DMS79 treated with DMSO at 0.1 percent for 48 hours (cell line): Measurements from ENCODE around the gene ALKBH6.
A peak's percentile ranks its signal among the peaks of the same experiment; 100 is the strongest.
"Not testable (repeated sequence)": the region's sequence is repeated elsewhere in the genome, so short reads cannot be mapped to it uniquely, and the experiment has no call there.

Source experiments
- DNase-seq: peaks from one replicate; lab custom pipeline; 2025; lab: John Stamatoyannopoulos, UW

The ALKBH6 gene

GRCh38 chr19:36014012-36014924 is at the start of gene ALKBH6:
TSS of gene ALKBH6 (minus strand) at chr19:36014213. CDS start at chr19:36013397, 816 bp downstream.
- peak; percentile 98 for DNase-seq

- no peak for DNase-seq
These were observed 47.4 kb upstream of the ALKBH6 start for GRCh38 chr19:36061367-36061766.

GRCh38 chr19:36060430-36060829 is 46.4 kb upstream of the ALKBH6 start:
- no peak for DNase-seq

- no peak for DNase-seq
These were observed 45.3 kb upstream of the ALKBH6 start for GRCh38 chr19:36059180-36059910.

- no peak for DNase-seq
These were observed 44.6 kb upstream of the ALKBH6 start for GRCh38 chr19:36058481-36059179.

- peak; percentile 98 for DNase-seq
These were observed 41.0 kb upstream of the ALKBH6 start, which contains the start of gene WDR62 for GRCh38 chr19:36054733-36055686. TSS of gene WDR62 (plus strand) at chr19:36054897. CDS start at chr19:36054972, 75 bp downstream.

- peak; percentile 98 for DNase-seq
These were observed 40.2 kb upstream of the ALKBH6 start, which contains the start of gene THAP8 for GRCh38 chr19:36054119-36054732. TSS of gene THAP8 (minus strand) at chr19:36054285. CDS start at chr19:36054217, 68 bp downstream.

- no peak for DNase-seq
These were observed 37.6 kb upstream of the ALKBH6 start for GRCh38 chr19:36051637-36052036.

GRCh38 chr19:36051236-36051635 is 37.2 kb upstream of the ALKBH6 start:
- DNase-seq = no peak

- no peak for DNase-seq
These were observed 35.2 kb upstream of the ALKBH6 start for GRCh38 chr19:36049080-36049698.

- no peak for DNase-seq
These were observed 33.8 kb upstream of the ALKBH6 start for GRCh38 chr19:36047835-36048234.

- no peak for DNase-seq
These were observed 32.5 kb upstream of the ALKBH6 start for GRCh38 chr19:36046443-36047050.

- DNase-seq = no peak
These were observed 29.9 kb upstream of the ALKBH6 start for GRCh38 chr19:36043952-36044351.

- DNase-seq = no peak
These were observed 27.8 kb upstream of the ALKBH6 start for GRCh38 chr19:36041831-36042230.

- not testable (repeated sequence) for DNase-seq
These were observed 27.1 kb upstream of the ALKBH6 start for GRCh38 chr19:36041092-36041491.

GRCh38 chr19:36040495-36040894 is 26.5 kb upstream of the ALKBH6 start:
- DNase-seq = no peak

- peak; percentile 63 for DNase-seq
These were observed 18.5 kb upstream of the ALKBH6 start, which contains the start of gene CLIP3 for GRCh38 chr19:36032251-36033104. TSS of gene CLIP3 (minus strand) at chr19:36032873. CDS start at chr19:36032357, 516 bp downstream.

GRCh38 chr19:36031308-36031707 is 17.3 kb upstream of the ALKBH6 start:
- no peak for DNase-seq
